SK-N-MC (cell line): ENCODE data around the gene NME3.
"Not testable (repeated sequence)": the region's sequence is repeated elsewhere in the genome, so short reads cannot be mapped to it uniquely, and the experiment has no call there.

ENCODE experiments used
- DNase-seq: peaks from one replicate; pipeline ENCODE4 v3.0.0-alpha.2; 2011; ENCODE audit warnings: low read depth, low spot score
- H3K27ac ChIP-seq: fragments of 200-600 bp; sonication (generic); 2 replicates; pipeline ENCODE4 v1.5.1; 2016; ENCODE audit warnings: mixed run types
- H3K36me3 ChIP-seq: fragments of 200-600 bp; sonication (generic); 2 replicates; pipeline ENCODE4 v1.6.1; 2017; ENCODE audit warnings: antibody characterized with exemption, low read length, mixed read lengths; ENCODE audit not compliant: insufficient read depth
- H3K4me3 ChIP-seq: fragments of 200-600 bp; sonication (generic); 2 replicates; pipeline ENCODE4 v1.5.1; 2016
- H3K9ac ChIP-seq: fragments of 200-600 bp; sonication (generic); 2 replicates; pipeline ENCODE4 v1.8.0; 2017; ENCODE audit warnings: mixed run types, mixed read lengths; ENCODE audit not compliant: insufficient read length
- H3K9me3 ChIP-seq: fragments of 200-600 bp; sonication (generic); 2 replicates; pipeline ENCODE4 v1.6.1; 2017; ENCODE audit warnings: low read depth, mild to moderate bottlenecking, antibody characterized with exemption, low read length, moderate library complexity, mixed read lengths
- EZH2 ChIP-seq: fragments of 200-600 bp; sonication (generic); IDR thresholded peaks from one replicate; pipeline ENCODE4 v1.6.1; 2017; ENCODE audit warnings: antibody characterized with exemption
- FOXP2 ChIP-seq: optimal IDR thresholded peaks from 2 replicates; pipeline ENCODE3; 2011; ENCODE audit warnings: mild to moderate bottlenecking, moderate library complexity; ENCODE audit not compliant: insufficient read depth; ENCODE audit errors: extremely low read length, control extremely low read depth
- POLR2AphosphoS5 ChIP-seq: IDR thresholded peaks from 2 replicates; pipeline ENCODE4 v1.6.1; 2012; ENCODE audit warnings: mild to moderate bottlenecking, low read depth, low read length, borderline replicate concordance

NME3 gene

GRCh38 chr16:1734123-1734522 is 37.2 kb downstream of the NME3 start:
- Histone ChIP-seq H3K9me3 (no peaks in the 10 kb centered on the region), H3K27ac (no peak overlapping the region), H3K36me3 (no peaks in the 10 kb centered on the region; the same call in 1 of the 2 replicates)

GRCh38 chr16:1732551-1732987 is 38.8 kb downstream of the NME3 start:
- not testable (repeated sequence) for H3K36me3 ChIP-seq, DNase-seq, H3K9me3 ChIP-seq, H3K27ac ChIP-seq, H3K9ac ChIP-seq, H3K4me3 ChIP-seq

More at GRCh38 chr16:1734123-1734522, 37.2 kb downstream of the NME3 start:
- Histone ChIP-seq H3K4me3 (no peak overlapping the region), H3K9ac (no peak overlapping the region)
- no peak for DNase-seq
- TF ChIP-seq POLR2AphosphoS5: no peak
- no peak for TF ChIP-seq FOXP2
- no peak for TF ChIP-seq EZH2

- DNase-seq: no peak
- Histone ChIP-seq H3K36me3 (no peaks in the 10 kb centered on the region; the same call in 1 of the 2 replicates), H3K9ac (no peak overlapping the region), H3K9me3 (no peaks in the 10 kb centered on the region), H3K27ac (no peak overlapping the region), H3K4me3 (no peak overlapping the region)
- TF ChIP-seq FOXP2 (no peak), EZH2 (no peak), POLR2AphosphoS5 (no peak)
Observed at GRCh38 chr16:1732071-1732470, 39.3 kb downstream of the NME3 start.

GRCh38 chr16:1731603-1732002 is 39.7 kb downstream of the NME3 start:
- Histone ChIP-seq H3K36me3 (no peaks in the 10 kb centered on the region; the same call in 1 of the 2 replicates), H3K4me3 (no peak overlapping the region), H3K9ac (no peak overlapping the region), H3K9me3 (no peaks in the 10 kb centered on the region), H3K27ac (no peak overlapping the region)
- DNase-seq: no peak
- no peak for TF ChIP-seq POLR2AphosphoS5

GRCh38 chr16:1731073-1731472 is 40.3 kb downstream of the NME3 start:
- Histone ChIP-seq H3K36me3 (no peaks in the 10 kb centered on the region; the same call in 1 of the 2 replicates), H3K27ac (no peak overlapping the region)
- no peak for TF ChIP-seq FOXP2
- no peak for TF ChIP-seq POLR2AphosphoS5
- TF ChIP-seq EZH2: no peak

GRCh38 chr16:1729445-1729844 is 41.9 kb downstream of the NME3 start:
- DNase-seq: no peak
- TF ChIP-seq POLR2AphosphoS5: no peak
- no peak for TF ChIP-seq EZH2
- TF ChIP-seq FOXP2: no peak
- H3K9ac ChIP-seq: no peak overlapping the region
- H3K27ac ChIP-seq: no peak overlapping the region
- H3K36me3 ChIP-seq: no peaks in the 10 kb centered on the region; the same call in 1 of the 2 replicates
- no peak overlapping the region for H3K4me3 ChIP-seq
- H3K9me3 ChIP-seq: no peaks in the 10 kb centered on the region

More at GRCh38 chr16:1731073-1731472, 40.3 kb downstream of the NME3 start:
- Histone ChIP-seq H3K4me3 (no peak overlapping the region), H3K9ac (no peak overlapping the region), H3K9me3 (no peaks in the 10 kb centered on the region)
- no peak for DNase-seq

- no peak overlapping the region for H3K9ac ChIP-seq
- no peaks in the 10 kb centered on the region; the same call in 1 of the 2 replicates for H3K36me3 ChIP-seq
Observed at GRCh38 chr16:1729026-1729425, 42.3 kb downstream of the NME3 start.

GRCh38 chr16:1727651-1728624 is 43.4 kb downstream of the NME3 start:
- DNase-seq: no peak
- Histone ChIP-seq H3K9ac (no peak overlapping the region), H3K9me3 (no peaks in the 10 kb centered on the region), H3K4me3 (no peak overlapping the region), H3K36me3 (no peaks in the 10 kb centered on the region; the same call in 1 of the 2 replicates), H3K27ac (no peak overlapping the region)
- no peak for TF ChIP-seq FOXP2
- TF ChIP-seq EZH2: no peak

More at GRCh38 chr16:1729026-1729425, 42.3 kb downstream of the NME3 start:
- Histone ChIP-seq H3K9me3 (no peaks in the 10 kb centered on the region), H3K4me3 (no peak overlapping the region), H3K27ac (no peak overlapping the region)
- DNase-seq: no peak
- TF ChIP-seq EZH2 (no peak), FOXP2 (no peak), POLR2AphosphoS5 (no peak)
